ENCODE data around the gene CDKN2B.

The CDKN2B gene

DNA sequence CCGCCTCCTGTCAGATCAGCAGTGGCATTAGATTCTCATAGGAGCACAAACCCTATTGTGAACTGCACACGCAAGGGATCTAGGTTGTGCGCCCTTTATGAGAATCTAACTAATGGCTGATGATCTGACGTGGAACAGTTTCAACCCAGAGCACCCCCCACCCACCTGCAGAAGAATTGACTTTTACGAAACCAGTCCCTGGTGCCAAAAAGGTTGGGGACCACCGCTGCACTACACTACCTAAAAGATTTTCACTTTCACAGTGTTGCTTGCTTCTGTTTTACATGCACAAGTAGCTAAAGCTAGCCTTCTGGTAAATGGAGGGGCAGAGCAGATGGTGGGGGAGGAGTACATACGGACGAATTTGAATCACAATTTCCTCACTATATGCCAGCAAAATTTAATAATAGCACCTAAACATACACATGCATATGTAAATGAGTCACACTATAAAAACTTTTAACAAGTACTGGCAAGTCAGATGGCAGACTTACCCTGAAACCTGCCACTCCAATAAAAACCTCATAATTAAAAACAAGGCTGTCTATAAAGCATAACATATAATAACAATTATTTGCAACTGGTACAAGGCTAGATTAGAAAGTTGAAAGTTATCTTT lies 24.0 kb upstream of the CDKN2B start:
- DNase-seq (ENCODE audit: low read depth) = no peak

DNA sequence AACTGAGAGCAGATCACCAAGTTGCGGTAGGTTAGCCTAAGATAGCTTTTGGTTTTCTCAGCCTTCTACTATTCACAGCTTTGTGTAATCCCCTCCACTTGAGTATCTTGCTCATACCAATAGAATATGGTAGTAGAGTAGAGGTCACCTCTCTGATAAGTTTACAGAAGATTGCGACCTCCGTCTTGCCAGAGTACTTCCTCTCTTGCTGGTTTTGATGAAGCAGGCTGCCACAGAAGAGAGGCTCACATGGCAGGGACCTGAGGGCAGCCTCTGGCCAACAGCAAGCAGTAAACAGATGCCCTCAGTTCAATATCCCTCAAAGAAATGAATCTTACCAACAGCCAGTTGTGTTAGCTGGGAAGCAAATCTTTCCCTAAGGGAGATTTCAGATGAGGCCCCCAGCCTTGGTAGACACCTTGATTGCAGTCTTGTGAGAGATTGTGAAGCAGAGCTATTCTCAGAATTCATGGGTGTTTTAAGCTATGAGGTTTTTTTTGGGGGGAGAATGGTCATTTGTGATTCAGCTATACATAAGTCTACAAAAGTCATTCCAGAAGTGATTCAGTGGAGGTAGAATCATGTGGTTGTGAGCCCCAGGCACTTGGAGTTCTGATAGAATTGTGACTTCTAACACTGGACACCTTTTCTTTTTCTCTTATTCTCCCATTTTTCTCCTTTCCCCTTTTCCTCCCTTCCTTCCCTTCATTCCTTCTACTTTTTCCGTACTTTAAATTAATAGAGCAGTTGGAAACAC lies 22.7 kb upstream of the CDKN2B start:
- DNase-seq (ENCODE audit: low read depth) = no peak

DNA sequence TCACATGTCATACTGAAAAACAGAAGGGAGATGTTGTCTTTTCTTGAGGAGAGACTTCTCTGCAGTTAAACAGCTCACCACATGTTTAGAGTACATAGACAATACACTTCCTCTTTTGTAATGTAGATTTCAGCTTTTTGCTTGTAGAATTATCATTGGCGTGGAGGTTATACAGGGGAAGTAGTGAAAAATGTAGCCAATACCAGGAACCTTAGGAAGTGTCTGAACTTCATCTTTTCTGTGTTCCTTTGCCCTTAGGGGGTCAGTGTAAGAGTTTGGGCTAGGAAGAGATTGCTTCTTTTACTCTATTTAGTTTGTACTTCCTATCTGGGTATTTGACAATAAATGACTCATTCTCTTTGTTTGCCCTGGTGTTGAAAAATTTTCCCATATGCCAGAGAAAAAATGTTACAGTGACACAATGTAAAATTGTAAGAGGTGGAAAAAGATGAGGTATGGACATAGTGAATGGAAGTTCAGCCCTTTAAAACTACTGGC lies 21.0 kb upstream of the CDKN2B start:
- no peak for DNase-seq (ENCODE audit: low read depth)

DNA sequence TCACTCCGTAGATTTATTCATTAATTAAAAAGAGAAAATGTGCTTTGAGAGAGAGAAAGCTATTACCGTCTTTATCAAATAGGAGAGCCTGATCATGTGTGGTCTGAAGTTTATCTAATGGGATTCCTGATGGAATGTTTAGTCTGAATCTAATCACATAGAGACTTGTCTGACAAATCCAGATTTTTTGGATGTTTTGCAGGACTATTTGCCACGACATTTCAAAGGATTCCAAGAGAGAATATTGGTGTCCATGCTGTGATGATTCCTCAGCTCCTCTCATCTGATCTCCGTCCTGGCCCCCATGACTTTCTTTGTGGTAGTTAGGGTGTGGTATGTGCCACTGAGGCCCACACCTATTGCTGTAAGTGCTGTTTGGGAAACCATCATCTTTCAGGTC lies 20.1 kb upstream of the CDKN2B start:
- DNase-seq (ENCODE audit: low read depth) = no peak

DNA sequence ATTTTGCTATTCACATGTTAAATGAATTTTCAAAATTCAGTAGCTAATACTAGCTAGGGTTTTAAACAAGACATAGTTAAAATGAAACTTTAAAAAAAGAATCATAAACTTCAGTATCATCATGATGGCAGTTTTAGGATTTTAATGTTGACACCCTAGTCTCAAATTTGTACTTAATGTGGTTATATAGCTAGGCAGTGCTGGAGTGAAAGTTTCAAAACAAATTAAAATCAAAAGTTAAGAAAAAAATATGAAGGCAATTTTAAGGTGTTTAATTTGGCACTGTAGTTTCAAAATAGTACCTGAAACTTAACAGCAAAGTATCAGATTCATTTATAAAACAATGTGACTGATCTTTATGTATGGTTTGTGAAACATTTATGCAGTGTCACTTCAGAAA lies 19.3 kb upstream of the CDKN2B start:
- DNase-seq (ENCODE audit: low read depth) = no peak

DNA sequence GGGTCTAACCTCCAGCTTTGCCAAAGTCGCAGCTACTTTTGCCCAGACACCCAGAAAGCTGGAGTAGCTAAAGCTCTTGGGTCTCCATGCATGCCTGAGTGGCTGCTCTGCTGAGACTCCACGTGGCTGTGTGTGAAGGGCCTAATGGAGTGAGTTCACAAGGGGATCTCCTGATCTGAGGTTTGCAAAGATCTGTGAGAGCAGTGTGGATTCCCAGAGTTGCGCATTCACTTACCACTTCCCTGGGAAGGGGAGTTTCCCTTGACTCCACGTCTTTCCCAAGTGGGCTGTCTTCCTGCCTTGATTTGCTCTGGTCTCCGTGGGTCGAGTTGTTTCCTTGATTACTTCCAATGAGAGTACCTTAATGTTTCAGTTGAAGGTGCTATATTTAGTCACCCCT lies 17.6 kb upstream of the CDKN2B start:
- DNase-seq (ENCODE audit: low read depth) = no peak

DNA sequence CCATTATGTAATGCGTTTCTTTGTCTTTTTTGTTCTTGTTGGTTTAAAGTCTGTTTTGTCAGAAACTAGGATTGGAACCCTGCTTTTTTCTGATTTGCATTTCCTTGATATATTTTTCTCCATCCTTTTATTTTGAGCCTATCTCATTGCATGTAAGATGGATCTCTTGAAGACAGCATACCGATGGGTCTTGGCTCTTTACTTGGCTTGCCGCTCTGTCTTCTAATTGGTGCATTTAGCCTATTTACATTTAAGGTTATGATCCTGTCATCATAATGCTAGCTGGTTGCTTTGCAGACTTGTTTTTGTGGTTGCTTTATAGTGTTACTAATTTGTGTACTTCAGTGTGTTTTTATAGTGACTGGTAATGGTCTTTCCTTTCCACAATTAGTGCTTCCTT lies 13.3 kb upstream of the CDKN2B start:
- no peak for DNase-seq (ENCODE audit: low read depth)

DNA sequence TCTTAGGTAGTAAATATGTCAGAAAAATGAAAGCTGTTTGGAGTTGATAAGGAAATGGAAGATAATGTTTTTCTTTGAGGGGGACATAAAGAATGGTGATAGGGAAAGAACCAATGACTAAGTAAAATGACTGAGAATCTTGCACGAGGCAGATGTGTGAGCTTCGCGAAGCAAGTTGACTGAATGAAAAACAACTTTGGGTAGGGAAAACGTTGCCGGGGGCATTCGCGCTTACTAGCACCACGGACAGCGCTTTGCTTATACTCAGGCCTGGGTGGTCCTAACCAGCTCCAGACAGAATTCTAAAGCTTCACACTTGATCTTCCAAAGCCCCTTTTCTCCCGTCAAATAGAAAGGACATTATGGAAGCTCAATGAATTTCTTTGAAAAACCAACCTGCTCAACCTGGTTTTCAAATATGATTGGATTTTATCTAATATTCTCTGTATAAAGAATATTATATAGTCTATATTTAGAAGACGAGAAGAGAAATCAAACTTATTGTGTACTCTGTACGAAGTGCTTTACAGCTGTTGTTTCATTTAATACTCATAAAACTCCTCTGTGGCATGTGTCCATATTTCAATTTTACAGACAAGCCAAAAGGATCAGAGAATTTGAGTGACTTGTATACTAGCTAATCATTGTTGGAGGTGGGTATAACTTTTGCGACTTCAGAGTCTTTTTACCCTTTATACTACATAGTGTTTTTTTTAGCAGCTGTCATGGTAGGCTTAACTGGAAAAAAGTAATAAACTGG lies 1.9 kb upstream of the CDKN2B start:
- no peak for DNase-seq (ENCODE audit: low read depth)

DNA sequence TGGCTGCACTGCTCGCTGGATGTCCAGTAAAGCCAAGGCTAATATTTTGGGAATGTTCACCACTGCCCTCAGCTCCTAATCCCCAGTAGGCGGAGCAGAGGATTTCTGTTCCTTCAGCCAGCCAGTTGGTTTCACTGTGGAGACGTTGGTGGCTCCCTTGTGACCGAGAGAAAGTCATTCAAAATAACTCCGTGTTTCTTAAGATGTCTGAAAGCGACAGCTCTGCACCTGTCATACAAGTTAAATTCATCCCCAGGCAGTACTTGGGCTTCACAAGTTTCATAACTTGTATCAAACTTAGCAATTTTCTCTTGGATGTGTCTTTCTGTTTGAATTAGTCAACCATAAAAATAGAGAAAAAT lies 382 bp upstream of the CDKN2B start:
- no peak for DNase-seq (ENCODE audit: low read depth)

DNA sequence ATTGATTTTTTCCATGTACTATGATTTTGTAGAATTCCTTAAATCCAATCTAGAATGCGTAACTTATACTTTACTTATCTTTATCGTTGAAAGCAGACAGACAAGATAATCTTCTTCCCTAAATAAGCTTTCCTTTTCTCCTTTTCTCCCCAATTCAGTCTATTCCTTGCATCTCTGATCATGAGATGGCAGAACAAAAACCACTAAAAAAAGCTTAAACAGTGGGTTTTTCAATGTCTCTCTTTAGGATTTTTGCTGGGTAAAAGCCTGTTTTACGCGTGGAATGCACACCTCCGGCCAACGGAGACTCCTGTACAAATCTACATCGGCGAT lies 755 bp downstream of the CDKN2B start:
- no peak for DNase-seq (ENCODE audit: low read depth)

DNA sequence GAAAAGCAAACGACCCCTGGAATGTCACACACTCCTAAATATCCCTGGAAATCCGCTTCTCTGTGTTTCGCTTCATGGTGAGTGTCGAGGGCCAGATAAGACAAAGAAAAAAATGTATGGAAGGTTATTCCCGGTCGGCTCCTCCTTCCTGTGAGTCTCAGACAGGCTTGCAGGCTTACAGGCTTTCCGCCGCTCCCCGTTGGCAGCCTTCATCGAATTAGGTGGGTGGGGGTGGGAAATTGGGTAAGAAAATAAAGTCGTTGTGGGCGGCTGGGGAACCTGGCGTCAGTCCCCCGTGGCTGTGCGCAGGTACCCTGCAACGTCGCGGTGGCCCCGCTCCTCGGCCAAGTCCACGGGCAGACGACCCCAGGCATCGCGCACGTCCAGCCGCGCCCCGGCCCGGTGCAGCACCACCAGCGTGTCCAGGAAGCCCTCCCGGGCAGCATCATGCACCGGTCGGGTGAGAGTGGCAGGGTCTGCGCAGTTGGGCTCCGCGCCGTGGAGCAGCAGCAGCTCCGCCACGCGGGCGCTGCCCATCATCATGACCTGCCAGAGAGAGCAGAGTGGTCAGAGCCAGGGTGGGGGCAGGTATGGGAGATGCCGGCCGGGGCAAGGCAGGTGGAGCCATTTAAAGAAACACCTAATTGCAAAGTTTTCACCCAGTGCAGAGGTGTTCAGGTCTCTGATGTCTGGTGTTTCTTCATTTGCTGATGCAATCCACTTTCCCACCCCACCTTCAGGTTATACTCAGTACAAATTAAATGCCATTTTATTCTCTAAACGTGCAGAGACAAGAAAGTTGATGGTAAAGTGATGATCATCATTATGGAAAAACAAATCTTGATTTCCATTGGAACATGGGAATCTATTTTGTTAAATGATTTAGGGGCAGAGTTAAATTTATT lies 3.2 kb downstream of the CDKN2B start:
- no peak for DNase-seq (ENCODE audit: low read depth)

DNA sequence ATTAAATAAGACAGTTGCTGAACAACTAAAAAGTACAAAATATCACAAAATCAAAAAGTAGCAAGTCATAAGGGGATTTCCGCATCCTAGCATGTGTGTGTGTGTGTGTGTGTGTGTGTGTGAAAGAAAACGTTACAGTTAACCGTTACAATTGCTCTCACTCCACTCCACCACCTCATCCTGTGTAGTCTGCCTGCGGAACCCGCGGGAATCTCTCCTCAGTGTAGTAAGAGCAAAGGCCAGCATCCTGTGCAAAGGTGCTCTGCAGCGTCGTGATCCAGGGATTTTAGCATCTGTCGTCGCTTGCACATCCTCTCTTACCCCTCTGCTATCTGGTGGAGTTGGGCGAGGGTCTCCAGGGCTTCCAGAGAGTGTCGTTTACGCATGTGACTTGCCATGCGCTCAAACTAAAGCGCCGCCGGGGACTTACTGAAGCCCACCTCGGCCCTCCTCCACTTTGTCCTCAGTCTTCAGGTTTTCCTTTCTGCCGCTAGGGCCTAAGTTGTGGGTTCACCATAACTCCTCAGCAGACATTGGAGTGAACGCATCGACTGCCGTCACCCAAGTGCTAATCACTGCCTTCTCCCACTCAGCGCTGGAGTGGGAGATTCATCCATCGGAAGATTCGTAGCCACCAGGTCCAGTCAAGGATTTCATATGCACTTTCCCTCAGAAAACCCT lies 3.9 kb downstream of the CDKN2B start:
- no peak for DNase-seq (ENCODE audit: low read depth)

DNA sequence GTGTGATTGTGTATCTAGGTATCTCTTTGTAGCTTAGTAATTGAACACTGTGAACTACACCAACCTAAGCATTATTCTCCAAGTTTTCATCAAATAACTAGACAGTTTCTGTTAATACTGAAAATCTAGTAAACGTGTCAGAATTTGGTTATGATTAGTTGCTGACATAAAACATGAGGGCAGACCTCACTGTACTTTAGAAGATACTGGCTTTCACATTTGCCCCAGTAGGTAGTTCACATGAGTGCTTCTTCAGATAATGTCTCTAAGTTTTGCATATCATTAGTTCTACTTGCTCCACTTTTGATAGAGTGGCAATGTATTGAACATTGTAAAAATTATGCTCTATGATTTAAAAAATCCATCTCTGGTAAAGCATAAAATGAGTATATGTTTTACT lies 7.1 kb downstream of the CDKN2B start:
- DNase-seq (ENCODE audit: low read depth) = no peak

DNA sequence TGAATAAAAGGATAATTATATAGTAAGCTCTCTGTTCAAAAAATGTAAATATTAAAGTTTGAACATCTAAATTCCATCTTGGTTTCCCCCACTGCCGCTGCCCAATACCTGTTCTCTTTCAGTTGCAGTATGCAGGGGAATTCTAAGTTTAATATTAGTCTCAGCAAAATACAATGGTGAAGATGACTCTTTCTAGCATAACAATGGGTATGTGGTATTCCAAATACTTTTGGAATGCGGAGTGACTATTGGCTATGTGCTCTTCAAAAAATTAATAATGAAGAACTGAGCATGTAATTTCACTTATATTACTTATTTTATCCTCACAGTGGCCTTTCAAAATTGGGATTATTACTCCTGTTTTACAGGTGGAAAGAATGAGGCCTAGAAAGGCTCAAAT lies 11.1 kb downstream of the CDKN2B start:
- DNase-seq (ENCODE audit: low read depth) = no peak

DNA sequence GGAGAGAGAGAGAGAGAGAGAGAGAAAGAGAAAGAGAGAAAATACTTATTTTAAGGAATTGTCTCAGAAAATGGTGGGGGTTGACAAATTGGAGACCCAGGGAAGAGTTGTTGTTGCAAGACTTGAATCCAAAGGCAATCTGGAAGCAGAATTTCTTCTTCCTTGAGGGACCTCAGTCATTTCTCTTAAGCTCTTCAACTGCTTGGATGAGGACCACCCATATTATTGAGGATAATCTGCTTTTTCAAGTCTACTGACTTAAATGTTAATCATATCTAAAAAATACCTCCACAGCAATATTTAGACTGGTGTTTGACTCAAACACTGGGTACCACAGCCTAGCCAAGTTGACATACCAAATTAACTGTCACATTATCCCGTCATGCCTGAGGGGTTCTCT lies 11.6 kb downstream of the CDKN2B start:
- DNase-seq (ENCODE audit: low read depth) = no peak

DNA sequence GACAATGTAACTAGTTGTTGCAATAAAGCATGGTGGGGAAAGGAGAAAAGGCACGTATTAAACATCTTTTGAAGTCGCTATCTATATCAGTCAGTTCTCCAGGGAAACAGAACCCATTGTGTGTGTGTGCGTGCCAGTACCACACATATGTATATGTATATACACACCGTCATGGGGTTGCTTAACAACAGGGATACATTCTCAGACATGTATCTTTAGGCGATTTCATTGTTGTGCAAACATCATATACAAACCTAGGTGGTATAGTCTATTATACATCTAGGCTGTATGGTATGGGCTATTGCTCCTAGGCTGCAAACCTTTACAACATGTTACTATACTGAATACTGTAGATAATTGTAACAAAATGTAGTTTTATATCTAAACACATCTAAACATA lies 12.2 kb downstream of the CDKN2B start:
- DNase-seq (ENCODE audit: low read depth) = no peak

DNA sequence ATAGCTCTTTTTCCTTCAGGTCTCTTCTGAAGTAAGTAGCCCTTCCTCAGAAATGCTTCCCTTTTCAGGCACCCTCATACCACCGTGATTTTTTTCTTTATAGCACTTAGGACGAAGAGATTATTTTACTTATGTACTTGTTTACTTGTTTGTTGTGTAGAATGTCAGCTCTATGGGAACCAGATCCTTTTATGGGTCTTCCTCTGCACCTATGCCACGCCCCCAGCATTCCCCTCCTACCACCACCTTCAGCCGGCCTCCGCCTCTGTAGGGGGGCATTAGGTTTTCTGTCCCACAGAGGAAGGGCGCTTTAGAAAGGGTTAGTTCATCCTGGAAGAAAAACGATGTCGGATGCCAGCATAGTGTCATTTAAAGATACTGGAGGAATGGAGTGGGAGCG lies 12.7 kb downstream of the CDKN2B start:
- DNase-seq (ENCODE audit: low read depth) = no peak

DNA sequence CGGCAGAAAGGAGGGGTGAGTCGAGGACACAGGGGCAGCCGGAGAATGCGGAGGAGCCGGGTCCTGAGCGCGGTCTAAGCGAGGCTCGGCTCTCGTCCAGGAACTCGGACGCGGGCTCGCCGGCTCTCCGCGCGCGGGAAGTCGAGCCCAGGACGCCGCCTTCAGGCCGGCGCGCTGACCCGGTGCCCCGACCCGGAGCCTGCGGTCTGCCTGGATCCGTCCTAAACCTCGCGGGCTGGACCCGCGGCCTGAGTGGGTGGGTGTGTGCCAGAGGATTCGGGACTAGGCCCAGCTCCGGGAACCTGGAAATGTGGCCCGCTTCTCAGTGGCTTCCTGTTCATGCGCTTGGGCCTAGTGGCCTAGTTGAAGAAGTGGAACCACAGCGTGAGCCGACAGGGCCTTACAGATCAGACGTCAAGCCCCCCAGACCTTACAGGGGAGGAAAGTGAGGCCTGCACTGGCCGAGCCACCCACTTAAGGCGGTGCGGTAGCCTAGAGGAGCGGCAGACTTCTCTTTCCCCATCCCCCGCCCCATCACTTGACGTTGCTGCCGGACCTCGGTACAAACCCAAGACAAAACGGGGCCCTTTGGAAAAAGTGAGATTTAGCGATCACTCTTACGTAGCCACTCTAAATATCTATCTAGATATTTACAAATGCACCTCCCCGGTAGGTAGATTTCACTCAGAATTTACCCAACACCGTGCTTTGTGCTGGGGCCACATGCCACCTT lies 13.3 kb downstream of the CDKN2B start:
- DNase-seq (ENCODE audit: low read depth) = no peak

DNA sequence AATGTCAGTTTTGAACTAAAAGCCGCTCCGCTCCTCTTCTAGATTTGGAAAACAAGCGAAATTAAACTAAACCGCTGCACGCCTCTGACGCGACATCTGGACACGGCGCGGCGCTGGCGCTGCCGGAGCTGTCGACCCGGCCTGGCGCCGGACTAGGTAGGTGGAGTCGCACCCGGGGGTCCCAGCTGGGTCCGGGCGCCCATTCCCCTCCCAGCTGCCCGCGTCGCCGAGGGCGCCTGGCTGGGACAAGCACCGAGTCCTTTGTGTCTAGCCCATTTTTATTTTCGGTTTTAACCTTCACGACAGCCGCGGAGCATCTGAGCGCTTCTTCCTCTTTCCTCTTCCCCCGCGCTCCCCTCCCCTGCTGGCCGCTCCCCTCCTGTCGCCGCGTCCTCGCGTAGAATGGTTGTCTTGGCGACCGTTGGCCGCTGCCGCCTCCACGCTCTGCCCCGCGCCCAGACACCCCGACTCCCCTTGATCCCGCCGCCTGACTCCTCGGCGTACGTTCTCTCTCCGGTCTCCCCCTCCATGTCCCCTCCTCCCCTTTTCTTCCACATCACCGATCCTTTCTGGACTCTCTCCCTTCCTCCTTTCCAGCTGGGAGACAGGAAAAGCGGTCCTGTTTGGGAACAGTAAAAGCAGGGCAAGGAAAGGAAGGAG lies 14.0 kb downstream of the CDKN2B start:
- no peak for DNase-seq (ENCODE audit: low read depth)

DNA sequence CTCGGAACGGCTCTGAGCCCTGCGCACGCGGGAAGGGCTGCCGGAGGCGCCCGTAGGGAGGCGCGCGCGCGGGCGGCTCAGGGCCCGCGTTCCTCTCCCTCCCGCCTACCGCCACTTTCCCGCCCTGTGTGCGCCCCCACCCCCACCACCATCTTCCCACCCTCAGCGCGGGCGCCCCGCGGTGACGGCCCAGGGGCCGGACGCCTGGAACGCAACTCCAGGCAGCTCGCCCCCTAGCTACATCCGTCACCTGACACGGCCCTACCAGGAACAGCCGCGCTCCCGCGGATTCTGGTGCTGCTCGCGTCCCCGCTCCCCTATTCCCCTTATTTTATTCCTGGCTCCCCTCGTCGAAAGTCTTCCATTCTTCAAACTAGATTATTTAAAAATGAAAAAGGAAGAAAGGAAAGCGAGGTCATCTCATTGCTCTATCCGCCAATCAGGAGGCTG lies 14.5 kb downstream of the CDKN2B start, which contains the start of gene CDKN2B-AS1:
TSS of gene CDKN2B-AS1 (plus strand) at position 236 of the 450 bp plus-strand sequence.
- no peak for DNase-seq (ENCODE audit: low read depth)
